HCT116 (cell line): ENCODE data around the gene RBM33. TPM values are rescaled to one million over a fixed set of nuclear protein-coding genes. Genes with fewer than 3 reads are reported as not detected.

ENCODE experiments used
- ATAC-seq: fragments of 200-7000 bp; cut with Tn5 transposase; 2 replicates; pipeline ENCODE4 v1.9.1; 2020; ENCODE audit warnings: mild to moderate bottlenecking, moderate library complexity
- BruUV-seq: library from RNA; stranded (reverse); fragments of 400-500 nt; replicated peaks from 2 replicates; lab custom pipeline; 2021; lab: Mats Ljungman, UMichigan
- CTCF ChIA-PET: fragments of 300-600 bp; sonication (Branson Sonifier 250); formaldehyde crosslinking; loops from one replicate; lab custom pipeline; 2021; ENCODE audit warnings: antibody characterized with exemption; lab: Charles Lee
- POLR2A ChIA-PET: fragments of 300-600, 350-600 bp; sonication (Branson Sonifier 250); formaldehyde crosslinking; loops from one replicate; lab custom pipeline; 2021; ENCODE audit warnings: antibody characterized with exemption; lab: Charles Lee
- RAD21 ChIA-PET, 2 experiments: fragments of 300-600 bp; sonication (Branson Sonifier 250); formaldehyde crosslinking; loops; one replicate each; lab custom pipeline; 2023; ENCODE audit warnings: low total read pairs in 2 of 2; ENCODE audit not compliant: uncharacterized antibody in 2 of 2, unreplicated experiment in 2 of 2, low non-redundant PET in 1 of 2; lab: Charles Lee
- DNase-seq: peaks from one replicate; pipeline ENCODE4 v3.0.0-alpha.2; 2010; ENCODE audit warnings: low read depth, low spot score
- H2AFZ ChIP-seq: fragments of 200-600 bp; shearing (Covaris generic), sonication (generic); 2 replicates; pipeline ENCODE4 v1.6.1; 2017; ENCODE audit warnings: low read depth, mixed run types, mixed read lengths, antibody characterized with exemption, low read length; ENCODE audit not compliant: poor library complexity, severe bottlenecking
- H3K27ac ChIP-seq: 2 replicates; pipeline ENCODE4 v1.5.1; 2012; ENCODE audit warnings: low read depth, low read length
- H3K27me3 ChIP-seq: fragments of 200-600 bp; sonication (generic); 2 replicates; pipeline ENCODE4 v1.6.1; 2016; ENCODE audit warnings: mixed run types, low read length, mixed read lengths; ENCODE audit not compliant: insufficient read depth
- H3K36me3 ChIP-seq, 2 experiments: fragments of 200-500 bp in 1 of 2; fragments of 200-600 bp in 1 of 2; sonication (Bioruptor generic) in 1 of 2; sonication (generic) in 1 of 2; 2 replicates each; pipeline versions ENCODE4 v1.5.1 to v1.6.1; 2014 to 2016; ENCODE audit warnings: low read length in 2 of 2, inconsistent platforms in 1 of 2, mixed read lengths in 1 of 2, mixed run types in 1 of 2; ENCODE audit not compliant: insufficient read depth in 2 of 2, control insufficient read depth in 1 of 2
- H3K4me1 ChIP-seq, 2 experiments: fragments of 200-600 bp in 1 of 2; sonication (generic) in 1 of 2; 2 replicates each; pipeline versions ENCODE4 v1.5.1 to v1.6.1; 2012 to 2017; ENCODE audit warnings: low read length in 2 of 2, inconsistent platforms in 1 of 2, mild to moderate bottlenecking in 1 of 2, mixed read lengths in 1 of 2, mixed run types in 1 of 2, moderate library complexity in 1 of 2; ENCODE audit not compliant: insufficient read depth in 2 of 2, control insufficient read depth in 1 of 2
- H3K4me2 ChIP-seq: fragments of 200-600 bp; sonication (generic); 2 replicates; pipeline ENCODE4 v1.6.1; 2017; ENCODE audit warnings: mixed run types, low read length, mixed read lengths
- H3K4me3 ChIP-seq, 2 experiments: fragments of 200-600 bp in 1 of 2; sonication (generic) in 1 of 2; replicated peaks in 1 of 2; 2 replicates each; pipeline ENCODE4 v1.5.1; 2011 to 2016; ENCODE audit warnings: low read length in 2 of 2, control low read depth in 1 of 2, low read depth in 1 of 2, mild to moderate bottlenecking in 1 of 2, mixed read lengths in 1 of 2, mixed run types in 1 of 2
- H3K79me2 ChIP-seq: fragments of 200-600 bp; sonication (generic); 2 replicates; pipeline ENCODE4 v1.6.1; 2017; ENCODE audit warnings: mild to moderate bottlenecking, mixed run types, low read length, moderate library complexity, mixed read lengths; ENCODE audit not compliant: insufficient read depth
- H3K9ac ChIP-seq: fragments of 200-600 bp; sonication (generic); 2 replicates; pipeline ENCODE4 v1.6.1; 2016; ENCODE audit warnings: low read length, mixed read lengths
- H3K9me2 ChIP-seq: fragments of 200-600 bp; sonication (generic), shearing (Covaris generic); 2 replicates; pipeline ENCODE4 v1.6.1; 2017; ENCODE audit warnings: mixed run types, mild to moderate bottlenecking, moderate library complexity; ENCODE audit not compliant: insufficient read depth
- H3K9me3 ChIP-seq, 2 experiments: fragments of 200-500 bp in 1 of 2; fragments of 200-600 bp in 1 of 2; sonication (Bioruptor generic) in 1 of 2; sonication (generic) in 1 of 2; 2 replicates each; pipeline ENCODE4 v1.6.1; 2014 to 2017; ENCODE audit warnings: low read length in 2 of 2, mixed read lengths in 2 of 2, inconsistent platforms in 1 of 2, low read depth in 1 of 2, mild to moderate bottlenecking in 1 of 2, mixed run types in 1 of 2, moderate library complexity in 1 of 2; ENCODE audit not compliant: control insufficient read depth in 1 of 2, insufficient read depth in 1 of 2
- H4K20me1 ChIP-seq: fragments of 200-600 bp; sonication (generic), shearing (Covaris generic); 2 replicates; pipeline ENCODE4 v1.6.1; 2017; ENCODE audit warnings: mixed run types, mild to moderate bottlenecking, moderate library complexity; ENCODE audit not compliant: insufficient read depth
- ATF3 ChIP-seq: IDR thresholded peaks from 2 replicates; pipeline ENCODE4 v1.6.1; 2012
- CTCF ChIP-seq, 3 experiments: fragments of 200-600 bp in 1 of 3; sonication (generic) in 1 of 3; IDR thresholded peaks in 2 of 3; conservative IDR thresholded peaks in 1 of 3; 2 replicates each; pipeline ENCODE4 v1.5.1; 2012 to 2017; ENCODE audit warnings: low read depth in 2 of 3, low read length in 2 of 3, antibody characterized with exemption in 1 of 3, borderline replicate concordance in 1 of 3, control low read depth in 1 of 3, mild to moderate bottlenecking in 1 of 3, mixed read lengths in 1 of 3, mixed run types in 1 of 3, moderate library complexity in 1 of 3; ENCODE audit not compliant: insufficient read depth in 1 of 3
- EZH2phosphoT487 ChIP-seq: fragments of 200-600 bp; IDR thresholded peaks from 2 replicates; pipeline ENCODE4 v1.6.1; 2018; ENCODE audit warnings: antibody characterized with exemption, borderline replicate concordance
- FOSL1 ChIP-seq: IDR thresholded peaks from 2 replicates; pipeline ENCODE4 v1.6.1; 2012; ENCODE audit warnings: low read depth
- POLR2AphosphoS5 ChIP-seq: IDR thresholded peaks from 2 replicates; pipeline ENCODE4 v1.6.1; 2011; ENCODE audit warnings: mild to moderate bottlenecking, low read depth, low read length, moderate library complexity
- SIN3A ChIP-seq: IDR thresholded peaks from 2 replicates; pipeline ENCODE4 v1.6.1; 2012; ENCODE audit warnings: low read depth
- SRF ChIP-seq: IDR thresholded peaks from 2 replicates; pipeline ENCODE4 v1.6.1; 2012; ENCODE audit warnings: low read depth
- TCF7L2 ChIP-seq: IDR thresholded peaks from 2 replicates; pipeline ENCODE4 v1.7.0; 2011; ENCODE audit warnings: borderline replicate concordance, inconsistent platforms; ENCODE audit not compliant: insufficient read depth, insufficient read length; ENCODE audit errors: extremely low read depth
- intact Hi-C: fragments of 100-400 bp; cut with micrococcal nuclease; formaldehyde crosslinking; loops from 2 replicates; pipeline ENCODE4 v1.10.0; 2022
- total RNA-seq: library from RNA; stranded (reverse); gene quantifications from one replicate; pipeline ENCODE4 v1.2.1, GENCODE V29; 2021; ENCODE audit not compliant: unreplicated experiment

The RBM33 gene
- total RNA-seq, 1 experiment from 2014 or later: 64.3 TPM

GRCh38 chr7:155787171-155787851 lies 142.8 kb downstream of the RBM33 start:
- no peak overlapping the region for H3K9ac ChIP-seq
- TF ChIP-seq EZH2phosphoT487 (no peak), FOSL1 (no peak), SIN3A (no peak), ATF3 (no peak), POLR2AphosphoS5 (no peak), SRF (no peak), TCF7L2 (no peak), CTCF (IDR thresholded peaks at IDR 0.05 in 2 of 3, conservative IDR thresholded peaks at IDR 0.05 in 1 of 3; ENCODE audit: borderline replicate concordance in 1 of 3, insufficient read depth in 1 of 3, low read depth in 2 of 3, low read length in 2 of 3) (no peak)
- no TSS peak for BruUV-seq
- ChIA-PET CTCF (no interaction called here), RAD21 (no interaction called here), POLR2A (no interaction called here)
- H3K4me2 ChIP-seq: no peak overlapping the region
- DNase-seq: no peak
- no peak overlapping the region for H2AFZ ChIP-seq
- H3K4me1 ChIP-seq: no peaks in the 10 kb centered on the region
- no peaks in the 10 kb centered on the region for H3K79me2 ChIP-seq
- intact Hi-C loops: no loop called here
- no peaks in the 10 kb centered on the region for H3K9me3 ChIP-seq
- no peaks in the 10 kb centered on the region for H3K9me2 ChIP-seq
- H4K20me1 ChIP-seq: no peaks in the 10 kb centered on the region
- no peak overlapping the region for H3K4me3 ChIP-seq
- no peak for ATAC-seq
- H3K27me3 ChIP-seq: no peaks in the 10 kb centered on the region
- 0 out of 4 replicates have a peak, but pooled peaks cover 0 to 5% of the 10 kb centered on the region in 2 experiments for H3K36me3 ChIP-seq
- H3K27ac ChIP-seq: no peak overlapping the region
